ENCODE measurements around the gene NTPCR.

- no peak for TF ChIP-seq CTCF (IDR thresholded peaks at IDR 0.05)
- TF ChIP-seq SIN3A (IDR thresholded peaks at IDR 0.05; ENCODE audit: borderline replicate concordance, insufficient read depth, low read depth, low read length) = no peak
Measured at GRCh38 chr1:232988572-232989040, 38.2 kb downstream of the NTPCR start.

Measured in Panc1 (cell line).